OCI-LY1 (cell line): ENCODE data around the gene DNAJB7.
"Not testable (repeated sequence)": the region's sequence is repeated elsewhere in the genome, so short reads cannot be mapped to it uniquely, and the experiment has no call there.

Experiments used
- EZH2 ChIP-seq: fragments of 200-600 bp; sonication (generic), shearing (Covaris generic); IDR thresholded peaks from 2 replicates; pipeline ENCODE4 v1.8.0; 2017; ENCODE audit warnings: borderline replicate concordance, mixed run types, mild to moderate bottlenecking, antibody characterized with exemption, low read length, moderate library complexity, mixed read lengths
- TF ChIP-seq, protein P1 (sequence below): fragments of 200-600 bp; sonication (generic), shearing (Covaris generic); IDR thresholded peaks from 2 replicates; pipeline ENCODE4 v1.5.1; 2017; ENCODE audit warnings: mild to moderate bottlenecking, antibody characterized with exemption, low read length, moderate library complexity, mixed read lengths

- TF ChIP-seq, protein P1, sequence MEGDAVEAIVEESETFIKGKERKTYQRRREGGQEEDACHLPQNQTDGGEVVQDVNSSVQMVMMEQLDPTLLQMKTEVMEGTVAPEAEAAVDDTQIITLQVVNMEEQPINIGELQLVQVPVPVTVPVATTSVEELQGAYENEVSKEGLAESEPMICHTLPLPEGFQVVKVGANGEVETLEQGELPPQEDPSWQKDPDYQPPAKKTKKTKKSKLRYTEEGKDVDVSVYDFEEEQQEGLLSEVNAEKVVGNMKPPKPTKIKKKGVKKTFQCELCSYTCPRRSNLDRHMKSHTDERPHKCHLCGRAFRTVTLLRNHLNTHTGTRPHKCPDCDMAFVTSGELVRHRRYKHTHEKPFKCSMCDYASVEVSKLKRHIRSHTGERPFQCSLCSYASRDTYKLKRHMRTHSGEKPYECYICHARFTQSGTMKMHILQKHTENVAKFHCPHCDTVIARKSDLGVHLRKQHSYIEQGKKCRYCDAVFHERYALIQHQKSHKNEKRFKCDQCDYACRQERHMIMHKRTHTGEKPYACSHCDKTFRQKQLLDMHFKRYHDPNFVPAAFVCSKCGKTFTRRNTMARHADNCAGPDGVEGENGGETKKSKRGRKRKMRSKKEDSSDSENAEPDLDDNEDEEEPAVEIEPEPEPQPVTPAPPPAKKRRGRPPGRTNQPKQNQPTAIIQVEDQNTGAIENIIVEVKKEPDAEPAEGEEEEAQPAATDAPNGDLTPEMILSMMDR: not testable (repeated sequence)
- TF ChIP-seq EZH2: not testable (repeated sequence)
Measured at GRCh38 chr22:40868379-40868778, 6.5 kb upstream of the DNAJB7 start.
